Keratinocyte (primary cell): ENCODE data around the gene FAM114A1.

Source experiments
- CTCF ChIP-seq, 3 experiments: IDR thresholded peaks in 1 of 3; conservative IDR thresholded peaks in 1 of 3; optimal IDR thresholded peaks in 1 of 3; 2 replicates in 2 of 3; 3 replicates in 1 of 3; pipeline versions ENCODE3 to v1.5.1; 2011; ENCODE audit warnings: low read length in 3 of 3, mild to moderate bottlenecking in 3 of 3, moderate library complexity in 2 of 3, control low read depth in 1 of 3, inconsistent platforms in 1 of 3; ENCODE audit not compliant: insufficient read depth in 2 of 3; ENCODE audit errors: extremely low read depth in 1 of 3
- EZH2 ChIP-seq: IDR thresholded peaks from one replicate; pipeline ENCODE4 v1.6.1; 2012; ENCODE audit warnings: inconsistent platforms, mild to moderate bottlenecking, low read length, moderate library complexity

GRCh38 chr4:38823766-38824165, 43.8 kb upstream of the FAM114A1 start:
- no peak for TF ChIP-seq CTCF (optimal IDR thresholded peaks at IDR 0.05 in 1 of 3, IDR thresholded peaks at IDR 0.05 in 1 of 3, conservative IDR thresholded peaks at IDR 0.05 in 1 of 3; ENCODE audit: extremely low read depth in 1 of 3, insufficient read depth in 2 of 3, low read length in 3 of 3)
- no peak for TF ChIP-seq EZH2
